K562 (cell line): ENCODE data around the gene ZBTB44. TPM values are rescaled to one million over a fixed set of nuclear protein-coding genes. Genes with fewer than 3 reads are reported as not detected.

Experiments used
- ATAC-seq: fragments of 200-7000 bp; cut with Tn5 transposase; 3 replicates; pipeline ENCODE4 v1.9.1; 2020; ENCODE audit warnings: moderate library complexity
- BruUV-seq: library from RNA; stranded (reverse); fragments of 400-500 nt; replicated peaks from 2 replicates; lab custom pipeline; 2021; lab: Mats Ljungman, UMichigan
- CTCF ChIA-PET: fragments of 300-600 bp; formaldehyde crosslinking; extraction: SDS; loops from one replicate; lab custom pipeline; 2021; ENCODE audit warnings: low intra/inter-chr PET ratio; lab: Yijun Ruan, JAX
- POLR2A ChIA-PET: fragments of 300-600, 350-650 bp; sonication (Branson Sonifier 250); formaldehyde crosslinking; extraction: SDS; loops from one replicate; lab custom pipeline; 2021; ENCODE audit warnings: antibody characterized with exemption, inconsistent platforms; lab: Yijun Ruan, JAX
- DNase-seq, 4 experiments: peaks; one replicate each; pipeline versions ENCODE4 v3.0.0 to v3.0.0-alpha.2; 2011 to 2018; ENCODE audit warnings: low spot score in 3 of 4, mixed read lengths in 3 of 4; ENCODE audit errors: extremely low read depth in 1 of 4
- FAIRE-seq: peaks from 2 replicates; lab custom pipeline; 2011; peaks lifted over from hg19 to GRCh38; lab: Jason Lieb, UNC
- H2AFZ ChIP-seq: 2 replicates; pipeline ENCODE4 v1.6.0; 2011; ENCODE audit warnings: low read depth, low read length, control low read depth, inconsistent platforms
- H3K27ac ChIP-seq: fragments of 200-600 bp; 3 replicates; pipeline ENCODE4 v1.8.0; 2011; ENCODE audit warnings: low read depth, mild to moderate bottlenecking, control low read depth, inconsistent platforms, low read length, moderate library complexity, mixed read lengths; ENCODE audit errors: extremely low read depth
- H3K27me3 ChIP-seq, 2 experiments: fragments of 300-600 bp in 1 of 2; 2 replicates in 1 of 2; 3 replicates in 1 of 2; pipeline versions ENCODE4 v1.6.0 to v1.8.0; 2011; ENCODE audit warnings: inconsistent platforms in 2 of 2, low read length in 2 of 2, mild to moderate bottlenecking in 1 of 2, mixed read lengths in 1 of 2, moderate library complexity in 1 of 2; ENCODE audit not compliant: control insufficient read depth in 2 of 2, insufficient read depth in 2 of 2
- H3K36me3 ChIP-seq: fragments of 300-600 bp; 3 replicates; pipeline ENCODE4 v1.8.0; 2011; ENCODE audit warnings: mild to moderate bottlenecking, low read length, inconsistent platforms; ENCODE audit not compliant: control insufficient read depth, insufficient read depth
- H3K4me1 ChIP-seq, 2 experiments: fragments of 200-600 bp in 1 of 2; replicated peaks in 1 of 2; 2 replicates in 1 of 2; 3 replicates in 1 of 2; pipeline versions ENCODE4 v1.5.1 to v1.8.0; 2011; ENCODE audit warnings: inconsistent platforms in 2 of 2, low read length in 2 of 2, mild to moderate bottlenecking in 1 of 2, mixed read lengths in 1 of 2, moderate library complexity in 1 of 2; ENCODE audit not compliant: control insufficient read depth in 2 of 2, insufficient read depth in 2 of 2
- H3K4me2 ChIP-seq: 2 replicates; pipeline ENCODE4 v1.6.1; 2011; ENCODE audit warnings: low read length, control low read depth, inconsistent platforms, mixed read lengths; ENCODE audit not compliant: insufficient read depth
- H3K4me3 ChIP-seq: fragments of 200-600 bp; sonication (generic), shearing (Covaris generic); 2 replicates; pipeline ENCODE4 v1.5.1; 2016; ENCODE audit warnings: control low read depth, inconsistent platforms
- H3K79me2 ChIP-seq: fragments of 200-600 bp; 3 replicates; pipeline ENCODE4 v1.8.0; 2011; ENCODE audit warnings: low read length, inconsistent platforms; ENCODE audit not compliant: control insufficient read depth, insufficient read depth
- H3K9ac ChIP-seq, 2 experiments: 2 replicates each; pipeline versions ENCODE4 v1.6.0 to v1.6.1; 2011; ENCODE audit warnings: low read depth in 2 of 2, low read length in 2 of 2, control low read depth in 1 of 2, inconsistent platforms in 1 of 2, mild to moderate bottlenecking in 1 of 2, mixed read lengths in 1 of 2; ENCODE audit not compliant: insufficient read depth in 1 of 2
- H3K9me1 ChIP-seq: one replicate; pipeline ENCODE4 v1.6.0; 2011; ENCODE audit warnings: inconsistent platforms, mild to moderate bottlenecking, low read length, moderate library complexity; ENCODE audit not compliant: control insufficient read depth, insufficient read depth
- H3K9me3 ChIP-seq: replicated peaks from 2 replicates; pipeline ENCODE4 v1.5.1; 2011; ENCODE audit warnings: low read depth, low read length, inconsistent platforms; ENCODE audit not compliant: control insufficient read depth, insufficient read depth
- H4K20me1 ChIP-seq: replicated peaks from 2 replicates; pipeline ENCODE4 v1.6.1; 2011; ENCODE audit warnings: low read length, inconsistent platforms, mixed read lengths; ENCODE audit not compliant: control insufficient read depth, insufficient read depth
- CREB3 ChIP-seq: fragments of 450-650 bp; conservative IDR thresholded peaks from 2 replicates; pipeline ENCODE4 v1.6.1; 2016; ENCODE audit warnings: missing genetic modification characterization, low read depth, mild to moderate bottlenecking, missing compliant biosample characterization, moderate library complexity
- CREBBP ChIP-seq: IDR thresholded peaks from one replicate; pipeline ENCODE4 v1.6.1; 2012; ENCODE audit warnings: low read depth, mild to moderate bottlenecking, control low read depth, inconsistent platforms, low read length
- EHMT2 ChIP-seq: fragments of 450-650 bp; IDR thresholded peaks from 2 replicates; pipeline ENCODE4 v1.6.1; 2018; ENCODE audit warnings: antibody characterized with exemption
- FOXO4 ChIP-seq: fragments of 450-650 bp; formaldehyde crosslinking; IDR thresholded peaks from 2 replicates; pipeline ENCODE4 v1.4.0; 2020; ENCODE audit warnings: mild to moderate bottlenecking, moderate library complexity
- GATAD2B ChIP-seq: fragments of 450-650 bp; IDR thresholded peaks from 2 replicates; pipeline ENCODE4 v1.6.1; 2017; ENCODE audit warnings: mild to moderate bottlenecking, borderline replicate concordance
- HEY1 ChIP-seq: fragments of 250-450 bp; sonication (Bioruptor Pico); IDR thresholded peaks from 2 replicates; pipeline ENCODE4 v1.5.0; 2020; ENCODE audit warnings: mild to moderate bottlenecking, moderate library complexity, borderline replicate concordance
- NFXL1 ChIP-seq: fragments of 450-650 bp; formaldehyde crosslinking; IDR thresholded peaks from 2 replicates; pipeline ENCODE4 v1.4.0; 2021; ENCODE audit warnings: mild to moderate bottlenecking
- RNF219 ChIP-seq: fragments of 250-450 bp; sonication (Bioruptor Pico); IDR thresholded peaks from 2 replicates; pipeline ENCODE4 v1.5.0; 2022; ENCODE audit warnings: mild to moderate bottlenecking
- ZBTB33 ChIP-seq: sonication (generic); formaldehyde crosslinking; IDR thresholded peaks from 2 replicates; pipeline ENCODE4 v1.8.1; 2023; ENCODE audit warnings: mild to moderate bottlenecking, missing genetic modification reagents
- ZNF695 ChIP-seq: fragments of 450-650 bp; formaldehyde crosslinking; IDR thresholded peaks from 2 replicates; pipeline ENCODE4 v1.4.0; 2020; ENCODE audit warnings: mild to moderate bottlenecking, moderate library complexity
- ZNF699 ChIP-seq: fragments of 250-450 bp; sonication (Bioruptor Pico); IDR thresholded peaks from 2 replicates; pipeline ENCODE4 v1.8.0; 2021; ENCODE audit warnings: mild to moderate bottlenecking, moderate library complexity; ENCODE audit not compliant: insufficient replicate concordance
- whole genome bisulfite sequencing: fragments of 100-300 bp; shearing (Covaris generic); methylation state at CpG from one replicate; pipeline ENCODE4 v1.1.6; 2016; ENCODE audit warnings: low coverage, mixed read lengths; ENCODE audit not compliant: insufficient coverage; ENCODE audit errors: missing lambda C conversion rate; 5-methylcytosine and 5-hydroxymethylcytosine counted together
- in situ Hi-C: fragments of 300-500 bp; cut with MboI; formaldehyde crosslinking; loops from 4 replicates; pipeline ENCODE4 v1.15.0; 2018; ENCODE audit warnings: inconsistent platforms, mixed read lengths
- intact Hi-C: fragments of 100-400 bp; cut with micrococcal nuclease; formaldehyde crosslinking; loops from 2 replicates; pipeline ENCODE4 v1.14.2; 2022
- polyA plus RNA-seq, 8 experiments: library from polyadenylated mRNA; depleted of rRNA in 4 of 8; stranded (reverse) in 5 of 8; unstranded in 3 of 8; fragments of >200 nt; fragmentation: Nextera tagmentation in 2 of 8; fragmentation: Illumina TruSeq in 1 of 8; extraction: Ambion mirVana in 2 of 8; extraction: Trizol in 1 of 8; gene quantifications; 2 replicates each; pipeline versions ENCODE4 v1.2.1 to v1.2.3, GENCODE V29; 2011 to 2014; ENCODE audit warnings: inconsistent platforms in 1 of 8, missing spikeins in 1 of 8
- total RNA-seq, 7 experiments: library from RNA; depleted of rRNA in 6 of 7; stranded (reverse); fragments of >200 nt in 6 of 7; fragmentation: Illumina TruSeq in 2 of 7; extraction: Trizol in 2 of 7; gene quantifications; 2 replicates each; pipeline versions ENCODE4 v1.2.1 to v1.2.3, GENCODE V29; 2011 to 2021; ENCODE audit warnings: low replicate concordance in 1 of 7

Gene ZBTB44
- total and polyA plus RNA-seq, 9 of the 15 experiments (the other 6 are each of a cell fraction or from before 2014, with no cell fraction given): 4.7 to 27.1 (median 17.3) TPM

GRCh38 chr11:130262424-130262823 is 52.3 kb downstream of the ZBTB44 start (continued):
- no peak for TF ChIP-seq RNF219 (CRISPR knock-in tag)

GRCh38 chr11:130261571-130261970 is 53.1 kb downstream of the ZBTB44 start:
- Histone ChIP-seq H3K4me1 (no peaks in the 10 kb centered on the region), H3K36me3 (peaks cover 23% of the 10 kb centered on the region; the same call in 2 of the 3 replicates), H3K9me3 (no peaks in the 10 kb centered on the region), H3K4me2 (no peak overlapping the region), H2AFZ (no peak overlapping the region), H3K27ac (no peak overlapping the region), H3K79me2 (peaks cover 4% of the 10 kb centered on the region; the same call in 1 of the 3 replicates), H4K20me1 (no peaks in the 10 kb centered on the region), H3K27me3 (no peaks in the 10 kb centered on the region), H3K9me1 (no peaks in the 10 kb centered on the region), H3K4me3 (no peak overlapping the region), H3K9ac (no peak overlapping the region)
- POLR2A ChIA-PET: interaction anchor here (0.6 kb wide), 2 partner anchors 10 to 448 kb away, joined by 3 read pairs; no protein-coding TSS in a partner anchor
- CTCF ChIA-PET: no interaction called here
- ATAC-seq (no peak), FAIRE-seq (no peak), DNase-seq (no peak)
- intact Hi-C loops (no loop called here), in situ Hi-C loops (no loop called here)
- TF ChIP-seq CREBBP: no peak
- TF ChIP-seq ZNF695 (CRISPR knock-in tag): no peak
- TF ChIP-seq GATAD2B: no peak
- TF ChIP-seq HEY1 (CRISPR knock-in tag): no peak
- no peak for TF ChIP-seq ZBTB33 (CRISPR knock-in tag)
- TF ChIP-seq FOXO4 (CRISPR knock-in tag): no peak
- TF ChIP-seq EHMT2: no peak
- no peak for TF ChIP-seq ZNF699 (CRISPR knock-in tag)
- no peak for TF ChIP-seq NFXL1 (CRISPR knock-in tag)
- no peak for TF ChIP-seq CREB3 (tag)
- WGBS: 92% methylated on average over 5 of the region's 5 CpGs
- BruUV-seq: no TSS peak
